Activated CD4-positive, alpha-beta T cell treated with anti-CD3 and anti-CD28 coated beads for 4 hours (primary cell): Measurements from ENCODE around the gene DTYMK.
A peak's percentile ranks its signal among the peaks of the same experiment; 100 is the strongest.
"Not testable (repeated sequence)": the region's sequence is repeated elsewhere in the genome, so short reads cannot be mapped to it uniquely, and the experiment has no call there.

Source experiments
- DNase-seq, 2 donors: peaks; one replicate each; pipeline ENCODE4 v3.0.0-alpha.2; 2020

The DTYMK gene

GRCh38 chr2:241671457-241672240 is 15.0 kb downstream of the DTYMK start:
- DNase-seq, result no peak

GRCh38 chr2:241670333-241671110 is 16.1 kb downstream of the DTYMK start:
- no peak for DNase-seq

GRCh38 chr2:241668839-241669238 is 17.8 kb downstream of the DTYMK start:
- no peak for DNase-seq

GRCh38 chr2:241668354-241668753 is 18.3 kb downstream of the DTYMK start:
- DNase-seq, result no peak

- DNase-seq, result no peak
Observed at GRCh38 chr2:241666627-241667400, 19.8 kb downstream of the DTYMK start.

- no peak for DNase-seq
Observed at GRCh38 chr2:241665731-241666440, 20.7 kb downstream of the DTYMK start.

GRCh38 chr2:241662731-241663130 is 23.9 kb downstream of the DTYMK start:
- not testable (repeated sequence) for DNase-seq

GRCh38 chr2:241660593-241661213 is 25.9 kb downstream of the DTYMK start:
- DNase-seq, result no peak

GRCh38 chr2:241659150-241659739 is 27.4 kb downstream of the DTYMK start:
- DNase-seq, result peak in 1 of 2 donors; percentile 37

GRCh38 chr2:241658296-241658695 is 28.3 kb downstream of the DTYMK start:
- no peak for DNase-seq

GRCh38 chr2:241657786-241658254 is 28.8 kb downstream of the DTYMK start:
- DNase-seq, result no peak

GRCh38 chr2:241656190-241656741 is 30.3 kb downstream of the DTYMK start:
- DNase-seq, result no peak

GRCh38 chr2:241655516-241656189 is 31.0 kb downstream of the DTYMK start:
- no peak for DNase-seq

- no peak for DNase-seq
Observed at GRCh38 chr2:241654551-241654950, 32.1 kb downstream of the DTYMK start.

GRCh38 chr2:241653210-241653750 is 33.3 kb downstream of the DTYMK start:
- DNase-seq, result no peak

GRCh38 chr2:241652722-241653121 is 33.9 kb downstream of the DTYMK start:
- DNase-seq, result no peak

- no peak for DNase-seq
Observed at GRCh38 chr2:241652142-241652541, 34.5 kb downstream of the DTYMK start.

GRCh38 chr2:241649927-241650326 is 36.7 kb downstream of the DTYMK start:
- no peak for DNase-seq

- no peak for DNase-seq
Observed at GRCh38 chr2:241649404-241649803, 37.2 kb downstream of the DTYMK start.

- no peak for DNase-seq
Observed at GRCh38 chr2:241648453-241648852, 38.2 kb downstream of the DTYMK start.
